Ishikawa (cell line): ENCODE data around the gene SYNPR.

Experiments used
- CEBPB ChIP-seq: IDR thresholded peaks from 2 replicates; pipeline ENCODE4 v1.6.1; 2012
- CREB1 ChIP-seq: IDR thresholded peaks from 2 replicates; pipeline ENCODE4 v1.6.1; 2012; ENCODE audit warnings: low read depth
- EP300 ChIP-seq: IDR thresholded peaks from 2 replicates; pipeline ENCODE4 v1.6.1; 2012; ENCODE audit warnings: borderline replicate concordance
- FOXM1 ChIP-seq: IDR thresholded peaks from 2 replicates; pipeline ENCODE4 v1.6.1; 2012; ENCODE audit warnings: low read depth, borderline replicate concordance
- RAD21 ChIP-seq: IDR thresholded peaks from 2 replicates; pipeline ENCODE4 v1.6.1; 2012; ENCODE audit warnings: low read depth
- TAF1 ChIP-seq: IDR thresholded peaks from 2 replicates; pipeline ENCODE4 v1.6.1; 2012; ENCODE audit warnings: low read depth, mild to moderate bottlenecking
- TCF12 ChIP-seq: IDR thresholded peaks from 2 replicates; pipeline ENCODE4 v1.6.1; 2012; ENCODE audit warnings: low read depth
- TEAD4 ChIP-seq: IDR thresholded peaks from 2 replicates; pipeline ENCODE4 v1.6.1; 2012
- YY1 ChIP-seq: IDR thresholded peaks from 2 replicates; pipeline ENCODE4 v1.6.1; 2012; ENCODE audit warnings: low read depth
- ZBTB7A ChIP-seq: IDR thresholded peaks from 2 replicates; pipeline ENCODE4 v1.6.1; 2012; ENCODE audit warnings: low read depth
- TF ChIP-seq, protein P1 (sequence below): IDR thresholded peaks from 2 replicates; pipeline ENCODE4 v1.6.1; 2012
- TF ChIP-seq, protein P2 (sequence below): IDR thresholded peaks from 2 replicates; pipeline ENCODE4 v1.6.1; 2012; ENCODE audit warnings: low read depth, mild to moderate bottlenecking

- TF ChIP-seq, protein P1, sequence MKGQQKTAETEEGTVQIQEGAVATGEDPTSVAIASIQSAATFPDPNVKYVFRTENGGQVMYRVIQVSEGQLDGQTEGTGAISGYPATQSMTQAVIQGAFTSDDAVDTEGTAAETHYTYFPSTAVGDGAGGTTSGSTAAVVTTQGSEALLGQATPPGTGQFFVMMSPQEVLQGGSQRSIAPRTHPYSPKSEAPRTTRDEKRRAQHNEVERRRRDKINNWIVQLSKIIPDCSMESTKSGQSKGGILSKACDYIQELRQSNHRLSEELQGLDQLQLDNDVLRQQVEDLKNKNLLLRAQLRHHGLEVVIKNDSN, result no peak
- TF ChIP-seq YY1, result no peak
- TF ChIP-seq CEBPB, result no peak
- TF ChIP-seq EP300, result no peak
- TF ChIP-seq TEAD4, result no peak
- no peak for TF ChIP-seq TAF1
- TF ChIP-seq FOXM1, result no peak
- TF ChIP-seq RAD21, result no peak
- no peak for TF ChIP-seq ZBTB7A
- TF ChIP-seq, protein P2, sequence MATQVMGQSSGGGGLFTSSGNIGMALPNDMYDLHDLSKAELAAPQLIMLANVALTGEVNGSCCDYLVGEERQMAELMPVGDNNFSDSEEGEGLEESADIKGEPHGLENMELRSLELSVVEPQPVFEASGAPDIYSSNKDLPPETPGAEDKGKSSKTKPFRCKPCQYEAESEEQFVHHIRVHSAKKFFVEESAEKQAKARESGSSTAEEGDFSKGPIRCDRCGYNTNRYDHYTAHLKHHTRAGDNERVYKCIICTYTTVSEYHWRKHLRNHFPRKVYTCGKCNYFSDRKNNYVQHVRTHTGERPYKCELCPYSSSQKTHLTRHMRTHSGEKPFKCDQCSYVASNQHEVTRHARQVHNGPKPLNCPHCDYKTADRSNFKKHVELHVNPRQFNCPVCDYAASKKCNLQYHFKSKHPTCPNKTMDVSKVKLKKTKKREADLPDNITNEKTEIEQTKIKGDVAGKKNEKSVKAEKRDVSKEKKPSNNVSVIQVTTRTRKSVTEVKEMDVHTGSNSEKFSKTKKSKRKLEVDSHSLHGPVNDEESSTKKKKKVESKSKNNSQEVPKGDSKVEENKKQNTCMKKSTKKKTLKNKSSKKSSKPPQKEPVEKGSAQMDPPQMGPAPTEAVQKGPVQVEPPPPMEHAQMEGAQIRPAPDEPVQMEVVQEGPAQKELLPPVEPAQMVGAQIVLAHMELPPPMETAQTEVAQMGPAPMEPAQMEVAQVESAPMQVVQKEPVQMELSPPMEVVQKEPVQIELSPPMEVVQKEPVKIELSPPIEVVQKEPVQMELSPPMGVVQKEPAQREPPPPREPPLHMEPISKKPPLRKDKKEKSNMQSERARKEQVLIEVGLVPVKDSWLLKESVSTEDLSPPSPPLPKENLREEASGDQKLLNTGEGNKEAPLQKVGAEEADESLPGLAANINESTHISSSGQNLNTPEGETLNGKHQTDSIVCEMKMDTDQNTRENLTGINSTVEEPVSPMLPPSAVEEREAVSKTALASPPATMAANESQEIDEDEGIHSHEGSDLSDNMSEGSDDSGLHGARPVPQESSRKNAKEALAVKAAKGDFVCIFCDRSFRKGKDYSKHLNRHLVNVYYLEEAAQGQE, result no peak
- no peak for TF ChIP-seq CREB1
- no peak for TF ChIP-seq TCF12
These were observed 87.6 kb downstream of the SYNPR start for GRCh38 chr3:63365671-63366070.
